Amygdala (tissue), 56 donors: Measurements from ENCODE around the gene EEFSEC.

Source experiments
- DNase-seq, 56 donors: peaks; one replicate each; lab custom pipeline; 2025; lab: John Stamatoyannopoulos, UW

EEFSEC gene

DNA sequence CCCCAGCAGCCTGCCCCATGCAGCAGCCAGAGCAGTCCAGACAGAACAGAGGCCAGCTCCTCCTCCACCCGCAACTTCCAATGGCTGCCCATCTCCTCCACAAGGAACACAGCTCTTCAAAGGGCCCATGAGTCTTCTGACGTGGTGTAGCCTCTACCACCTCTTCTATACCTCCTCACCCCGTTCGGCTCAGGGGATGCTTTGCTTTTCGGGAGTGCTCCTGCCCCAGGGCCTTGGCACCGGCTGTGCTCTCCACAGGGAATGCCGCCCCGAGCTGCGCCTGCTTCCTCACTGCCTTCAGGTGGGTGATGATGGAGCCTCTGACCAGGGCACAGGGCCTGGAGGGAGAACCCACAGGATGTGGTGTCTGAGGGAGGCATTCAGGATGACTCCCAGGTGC is 298.8 kb downstream of the EEFSEC start:
- no peak for DNase-seq

DNA sequence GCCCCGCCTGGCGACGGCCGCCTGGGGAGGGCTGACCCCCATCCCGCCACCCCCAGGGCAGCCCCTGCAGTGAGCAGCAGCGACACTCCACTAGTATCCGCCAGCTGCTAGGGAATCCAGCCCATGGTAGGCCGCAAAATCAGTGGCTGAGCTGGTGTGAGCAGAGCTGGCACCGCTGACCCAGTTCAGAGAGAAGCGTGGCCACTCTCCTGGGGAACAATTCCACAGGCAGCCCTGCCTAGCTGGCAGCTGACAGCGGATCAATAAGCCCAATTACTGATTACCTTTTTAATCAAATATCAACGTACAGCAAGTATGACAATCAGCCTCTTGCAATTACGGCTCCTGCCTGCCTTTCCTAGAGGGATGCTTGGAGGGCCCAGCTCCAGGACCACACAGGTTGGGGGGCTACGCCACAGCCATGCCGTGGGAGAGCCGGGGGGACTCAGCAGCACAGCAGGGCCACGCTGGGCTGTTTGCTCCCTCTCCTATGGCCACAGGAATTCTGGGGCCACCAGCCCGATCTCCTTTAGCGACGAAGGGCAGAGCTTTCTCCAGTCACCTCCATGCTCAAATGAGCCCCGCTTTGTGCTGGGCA is 299.5 kb downstream of the EEFSEC start:
- DNase-seq: no peak

DNA sequence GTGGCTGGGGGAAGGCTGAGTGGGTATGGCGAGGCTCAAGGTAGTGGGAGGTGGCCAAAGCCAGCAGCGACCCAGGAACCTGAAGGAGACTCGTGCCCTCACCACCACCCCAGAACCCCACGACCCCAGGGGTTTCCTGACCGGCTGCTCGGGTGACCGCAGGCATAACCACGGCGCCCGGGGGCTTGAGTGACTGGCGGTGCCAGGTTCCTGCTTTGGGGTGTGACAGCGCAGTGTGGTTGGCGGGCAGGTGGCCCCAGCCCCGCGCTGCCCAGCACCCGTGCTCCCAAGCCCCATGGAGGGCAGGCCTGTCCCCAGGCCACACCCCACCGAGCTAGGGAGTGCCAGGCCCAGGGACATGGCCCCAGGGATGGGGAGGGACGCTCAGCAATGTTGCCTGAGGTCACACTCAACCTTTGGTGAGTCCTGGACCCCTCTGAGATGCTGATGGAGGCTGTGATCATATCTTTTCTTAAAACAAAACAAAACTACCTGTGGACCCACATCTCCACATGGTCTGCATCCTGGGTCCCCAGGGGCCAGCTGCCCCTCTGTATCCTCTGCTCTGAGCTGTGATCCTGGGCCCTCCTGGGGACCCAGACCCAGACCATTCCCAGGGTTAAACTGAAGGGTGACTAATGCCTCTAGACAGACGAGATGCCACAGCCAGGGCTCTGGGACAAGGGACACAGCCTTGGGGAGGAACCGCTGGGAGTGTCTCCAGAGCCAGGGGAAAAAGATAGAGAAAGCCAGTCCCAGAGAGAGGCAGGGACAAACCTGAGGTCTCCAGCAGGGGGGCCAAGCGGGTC is 300.4 kb downstream of the EEFSEC start:
- DNase-seq: no peak

DNA sequence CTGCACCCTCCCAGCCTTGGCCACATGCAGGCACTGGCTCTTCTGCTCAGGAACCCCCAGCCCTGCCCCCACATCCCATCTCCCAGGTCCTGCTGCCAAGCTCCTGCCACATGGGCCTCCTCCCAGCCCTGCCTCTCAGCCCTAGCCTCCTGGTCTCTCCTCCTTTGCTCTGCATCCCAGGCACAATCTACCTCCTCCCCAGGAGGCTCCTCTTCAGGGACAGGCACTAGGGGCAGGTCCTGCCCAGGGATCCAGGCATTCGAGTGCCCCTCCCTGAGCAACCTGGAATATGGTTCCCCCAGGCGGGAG is 301.0 kb downstream of the EEFSEC start:
- DNase-seq: no peak

DNA sequence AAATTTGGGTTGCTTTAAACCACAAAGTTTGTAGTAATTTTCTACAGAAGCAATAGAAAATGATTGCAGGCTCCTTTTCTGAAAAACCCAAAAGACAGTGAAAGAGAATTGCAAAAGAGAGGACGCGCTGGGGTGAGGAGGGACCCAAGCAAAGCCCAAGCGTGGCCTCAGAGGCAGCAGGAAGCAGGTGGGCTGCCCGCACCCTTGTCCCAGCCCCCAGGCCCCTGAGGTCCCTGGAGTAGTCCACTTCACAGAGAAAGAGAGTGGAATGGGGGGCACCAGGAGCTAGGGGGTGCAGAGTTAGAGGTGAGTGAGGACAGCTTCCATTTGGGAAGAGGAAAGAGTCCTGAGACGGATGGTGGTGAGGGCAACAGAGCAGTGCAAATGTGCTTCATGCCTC is 301.8 kb downstream of the EEFSEC start:
- DNase-seq: no peak

DNA sequence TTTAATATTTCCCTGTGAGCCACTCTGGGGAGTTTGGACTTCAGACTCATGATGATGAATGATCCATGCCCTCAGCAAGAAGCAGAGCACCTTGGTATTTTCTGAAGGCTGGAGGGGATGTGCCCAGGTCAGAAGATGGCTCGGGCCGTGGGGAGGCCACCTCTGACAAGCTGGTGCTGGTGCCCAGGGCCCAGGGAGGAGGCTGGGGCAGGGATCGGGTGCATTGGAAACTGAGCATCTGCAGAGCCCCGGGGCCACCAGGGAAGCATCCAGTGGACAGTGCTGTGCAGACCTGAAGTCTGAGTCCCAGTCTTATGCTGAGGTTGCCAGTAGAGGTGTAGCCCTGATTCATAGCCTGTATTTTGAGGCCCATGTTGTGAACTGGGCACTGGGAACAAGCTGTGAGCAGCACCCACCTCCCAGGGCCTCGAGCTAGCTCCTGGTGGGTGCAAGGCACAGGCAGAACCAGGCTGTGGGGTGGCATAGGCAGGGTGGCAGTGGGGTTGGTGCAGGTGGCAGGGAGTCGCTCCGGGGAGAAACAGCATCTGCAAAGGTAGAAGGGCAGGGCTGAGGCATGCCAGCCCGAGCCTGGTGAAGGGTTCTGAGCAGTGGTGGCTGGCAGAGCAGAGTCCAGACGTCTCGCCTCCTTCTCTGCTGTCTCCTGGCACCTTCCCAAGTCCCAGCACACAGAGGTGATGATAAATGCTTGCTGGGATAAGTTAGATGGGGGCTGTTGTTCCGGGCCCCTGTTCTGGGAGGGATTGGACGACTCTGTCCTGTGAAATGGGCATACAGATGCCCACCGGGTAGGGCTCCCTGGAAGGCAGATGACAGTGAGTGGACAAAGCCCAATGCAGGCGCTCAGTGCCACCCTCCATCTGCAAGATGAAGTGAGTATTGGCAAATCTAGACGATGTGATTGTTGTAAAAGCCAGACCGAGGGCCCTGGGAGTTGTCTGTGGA is 302.8 kb downstream of the EEFSEC start:
- DNase-seq: no peak

DNA sequence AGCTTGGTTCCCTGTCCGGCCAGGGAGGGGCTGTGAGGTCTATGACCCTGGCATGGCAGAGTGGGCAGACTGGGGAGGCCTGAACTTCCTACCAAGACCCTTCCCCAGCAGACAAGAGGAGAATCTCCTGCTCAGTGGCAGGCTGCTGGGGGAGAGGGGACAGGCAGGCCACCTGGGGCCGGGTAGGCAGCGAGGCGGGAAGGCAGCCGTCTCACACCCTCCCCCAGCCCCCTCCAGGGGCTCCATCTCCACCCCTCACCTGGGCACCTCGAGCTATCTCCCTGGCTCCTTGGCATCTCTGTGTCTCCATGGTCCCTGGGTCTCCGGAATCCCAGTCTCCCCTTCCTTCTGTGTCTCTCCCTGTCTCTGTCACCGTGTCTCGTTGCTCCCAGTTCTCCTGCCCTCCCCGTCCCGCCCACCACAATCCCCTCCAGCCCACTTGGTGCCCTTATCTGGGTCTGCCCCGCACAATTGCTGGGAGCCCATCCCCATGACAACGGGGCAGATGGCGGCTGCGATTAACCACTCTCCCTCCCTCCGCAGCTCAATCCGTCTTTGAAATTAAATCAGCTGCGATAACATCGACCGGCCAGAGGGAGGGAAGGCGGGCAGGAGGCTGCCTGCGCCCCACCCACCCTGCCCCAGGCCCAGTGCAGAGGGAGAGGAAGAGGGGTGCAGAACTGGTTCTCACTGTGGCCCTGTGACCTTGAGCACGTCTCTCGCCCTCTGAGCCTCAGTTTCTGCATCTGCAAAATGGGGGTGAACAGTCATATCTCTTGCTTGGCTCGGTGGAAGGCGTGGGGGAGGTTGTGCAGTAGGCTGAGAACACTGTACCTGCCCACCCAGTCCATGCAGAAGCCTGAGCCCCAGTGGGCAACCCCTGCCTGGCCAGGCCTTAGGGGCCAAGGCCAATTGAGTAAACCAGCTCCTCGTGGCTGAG is 303.8 kb downstream of the EEFSEC start:
- DNase-seq: no peak

DNA sequence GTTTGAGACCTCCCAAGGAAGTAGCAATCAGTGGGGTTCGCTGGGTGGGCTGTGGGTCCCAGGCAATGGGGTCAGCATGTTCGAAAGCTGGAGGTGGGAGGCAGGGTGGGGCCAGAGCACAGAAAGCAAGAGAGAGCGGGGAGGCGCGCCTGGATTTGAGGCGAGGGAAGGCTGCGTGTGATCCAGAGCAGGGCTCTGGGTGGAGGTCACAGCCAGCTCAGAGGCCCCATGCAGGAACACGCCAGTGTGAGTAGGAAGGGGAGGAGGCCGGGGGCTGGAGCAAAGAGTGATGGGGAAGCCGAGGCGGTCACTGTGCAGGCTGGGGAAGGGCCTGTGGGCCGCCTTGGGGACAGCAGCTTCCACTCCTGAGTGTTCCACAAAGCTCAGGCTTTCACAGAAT is 304.7 kb downstream of the EEFSEC start:
- DNase-seq: no peak
